ENCODE results near the gene DDIAS.
"Not testable (repeated sequence)": the region's sequence is repeated elsewhere in the genome, so short reads cannot be mapped to it uniquely, and the experiment has no call there.

DNA sequence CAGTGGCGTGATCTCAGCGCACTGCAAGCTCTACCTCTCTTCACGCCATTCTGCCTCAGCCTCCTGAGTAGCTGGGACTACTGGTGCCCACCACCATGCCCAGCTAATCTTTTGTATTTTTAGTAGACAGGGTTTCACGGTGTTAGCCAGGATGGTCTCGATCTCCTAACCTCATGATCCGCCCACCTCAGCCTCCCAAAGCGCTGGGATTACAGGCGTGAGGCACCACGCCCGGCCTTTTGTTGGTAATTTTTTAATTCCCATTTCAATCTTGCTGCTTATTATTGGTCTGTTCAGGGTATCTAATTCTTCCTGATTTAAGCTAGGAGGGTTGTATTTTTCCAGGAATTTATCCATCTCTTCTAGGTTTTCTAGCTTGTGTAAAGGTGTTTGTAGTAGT is 18.2 kb downstream of the DDIAS start:
- TF ChIP-seq, protein P1, sequence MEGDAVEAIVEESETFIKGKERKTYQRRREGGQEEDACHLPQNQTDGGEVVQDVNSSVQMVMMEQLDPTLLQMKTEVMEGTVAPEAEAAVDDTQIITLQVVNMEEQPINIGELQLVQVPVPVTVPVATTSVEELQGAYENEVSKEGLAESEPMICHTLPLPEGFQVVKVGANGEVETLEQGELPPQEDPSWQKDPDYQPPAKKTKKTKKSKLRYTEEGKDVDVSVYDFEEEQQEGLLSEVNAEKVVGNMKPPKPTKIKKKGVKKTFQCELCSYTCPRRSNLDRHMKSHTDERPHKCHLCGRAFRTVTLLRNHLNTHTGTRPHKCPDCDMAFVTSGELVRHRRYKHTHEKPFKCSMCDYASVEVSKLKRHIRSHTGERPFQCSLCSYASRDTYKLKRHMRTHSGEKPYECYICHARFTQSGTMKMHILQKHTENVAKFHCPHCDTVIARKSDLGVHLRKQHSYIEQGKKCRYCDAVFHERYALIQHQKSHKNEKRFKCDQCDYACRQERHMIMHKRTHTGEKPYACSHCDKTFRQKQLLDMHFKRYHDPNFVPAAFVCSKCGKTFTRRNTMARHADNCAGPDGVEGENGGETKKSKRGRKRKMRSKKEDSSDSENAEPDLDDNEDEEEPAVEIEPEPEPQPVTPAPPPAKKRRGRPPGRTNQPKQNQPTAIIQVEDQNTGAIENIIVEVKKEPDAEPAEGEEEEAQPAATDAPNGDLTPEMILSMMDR (IDR thresholded peaks at IDR 0.05): not testable (repeated sequence)
- not testable (repeated sequence) for TF ChIP-seq POLR2A (IDR thresholded peaks at IDR 0.05)

All from uterus (tissue), 2 donors.